OCI-LY1 (cell line): ENCODE results near the gene CHD5.

Source experiments
- H2AFZ ChIP-seq: fragments of 200-600 bp; sonication (generic), shearing (Covaris generic); 2 replicates; pipeline ENCODE4 v1.6.0; 2014; ENCODE audit warnings: antibody characterized with exemption, mild to moderate bottlenecking, low read length
- H3F3A ChIP-seq: fragments of 200-600 bp; sonication (generic), shearing (Covaris generic); 2 replicates; pipeline ENCODE4 v1.6.0; 2014; ENCODE audit warnings: mild to moderate bottlenecking, antibody characterized with exemption, low read length, moderate library complexity; ENCODE audit not compliant: insufficient read depth
- H3K27ac ChIP-seq: fragments of 200-600 bp; sonication (generic); 2 replicates; pipeline ENCODE4 v1.5.1; 2014; ENCODE audit warnings: low read length, mixed run types, mild to moderate bottlenecking, low read depth; ENCODE audit not compliant: poor library complexity, severe bottlenecking
- H3K27me3 ChIP-seq: fragments of 200-600 bp; sonication (generic); 2 replicates; pipeline ENCODE4 v1.6.0; 2014; ENCODE audit warnings: antibody characterized with exemption, mild to moderate bottlenecking, low read length, moderate library complexity; ENCODE audit not compliant: insufficient read depth
- H3K36me3 ChIP-seq: fragments of 200-600 bp; sonication (generic); 2 replicates; pipeline ENCODE4 v1.6.1; 2014; ENCODE audit warnings: mild to moderate bottlenecking, antibody characterized with exemption, low read length, moderate library complexity, mixed read lengths; ENCODE audit not compliant: insufficient read depth
- H3K4me1 ChIP-seq: fragments of 200-600 bp; sonication (generic); 2 replicates; pipeline ENCODE4 v1.5.1; 2014; ENCODE audit warnings: mild to moderate bottlenecking, low read length, moderate library complexity; ENCODE audit not compliant: insufficient read depth, severe bottlenecking
- H3K4me2 ChIP-seq: fragments of 200-600 bp; sonication (generic), shearing (Covaris generic); 2 replicates; pipeline ENCODE4 v1.6.1; 2014; ENCODE audit warnings: low read length
- H3K4me3 ChIP-seq: fragments of 200-600 bp; sonication (generic); 2 replicates; pipeline ENCODE4 v1.5.1; 2014; ENCODE audit warnings: low read length, low read depth, mild to moderate bottlenecking, mixed read lengths; ENCODE audit not compliant: poor library complexity, severe bottlenecking
- H3K79me2 ChIP-seq: fragments of 200-600 bp; shearing (Covaris generic); 2 replicates; pipeline ENCODE4 v1.6.1; 2016; ENCODE audit warnings: mixed run types, low read length, mixed read lengths; ENCODE audit not compliant: insufficient read depth
- H3K9ac ChIP-seq: fragments of 200-600 bp; sonication (generic), shearing (Covaris generic); 2 replicates; pipeline ENCODE4 v1.6.1; 2014; ENCODE audit warnings: mild to moderate bottlenecking, low read length, mixed read lengths
- H3K9me2 ChIP-seq: fragments of 200-600 bp; sonication (generic), shearing (Covaris generic); 2 replicates; pipeline ENCODE4 v1.6.1; 2014; ENCODE audit warnings: low read depth, mild to moderate bottlenecking, low read length, mixed read lengths
- H3K9me3 ChIP-seq: fragments of 200-600 bp; shearing (Covaris generic); 2 replicates; pipeline ENCODE4 v1.6.1; 2014; ENCODE audit warnings: low read length, mixed read lengths
- H4K20me1 ChIP-seq: fragments of 200-600 bp; sonication (generic), shearing (Covaris generic); 2 replicates; pipeline ENCODE4 v1.6.0; 2016; ENCODE audit warnings: mild to moderate bottlenecking, low read length; ENCODE audit not compliant: insufficient read depth
- EZH2 ChIP-seq: fragments of 200-600 bp; sonication (generic), shearing (Covaris generic); IDR thresholded peaks from 2 replicates; pipeline ENCODE4 v1.8.0; 2017; ENCODE audit warnings: borderline replicate concordance, mixed run types, mild to moderate bottlenecking, antibody characterized with exemption, low read length, moderate library complexity, mixed read lengths
- TF ChIP-seq, protein P1 (sequence below): fragments of 200-600 bp; sonication (generic), shearing (Covaris generic); IDR thresholded peaks from 2 replicates; pipeline ENCODE4 v1.5.1; 2017; ENCODE audit warnings: mild to moderate bottlenecking, antibody characterized with exemption, low read length, moderate library complexity, mixed read lengths

The CHD5 gene

DNA sequence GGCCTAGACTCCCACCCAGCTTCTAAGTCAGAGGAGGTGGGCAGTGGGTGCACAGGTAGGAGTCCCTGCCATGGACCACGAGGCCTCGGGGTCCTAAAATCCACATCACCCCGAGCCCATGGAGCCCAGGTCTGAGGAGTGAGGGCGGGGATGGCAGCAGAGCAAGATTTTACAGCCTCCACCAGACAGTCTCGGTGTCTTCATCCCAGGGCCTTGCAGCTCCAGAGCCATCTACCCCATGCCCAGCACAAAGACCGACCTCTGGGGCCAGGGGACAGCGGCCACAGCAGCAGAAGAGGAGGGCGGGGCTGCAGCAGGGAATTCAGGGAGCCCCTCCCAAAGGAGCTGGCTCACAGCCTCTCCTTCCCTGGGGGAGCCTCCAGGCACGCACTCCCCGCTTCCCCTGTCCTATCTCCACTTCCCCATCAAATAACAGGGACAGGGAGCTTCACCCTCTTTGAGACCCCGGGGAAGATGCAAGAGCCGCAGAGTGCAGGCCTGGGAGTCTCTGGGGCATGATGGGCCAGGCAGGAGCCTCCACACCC lies 14.6 kb downstream of the CHD5 start:
- Histone ChIP-seq H3K27ac (no peak overlapping the region), H3K9me2 (no peaks in the 10 kb centered on the region), H4K20me1 (no peaks in the 10 kb centered on the region), H2AFZ (no peak overlapping the region), H3K9ac (no peak overlapping the region), H3K4me3 (no peak overlapping the region), H3K36me3 (no peaks in the 10 kb centered on the region), H3K4me2 (no peak overlapping the region), H3K27me3 (peaks cover 23% of the 10 kb centered on the region), H3K79me2 (no peaks in the 10 kb centered on the region), H3F3A (no peaks in the 10 kb centered on the region), H3K4me1 (no peaks in the 10 kb centered on the region), H3K9me3 (no peaks in the 10 kb centered on the region)
- TF ChIP-seq, protein P1, sequence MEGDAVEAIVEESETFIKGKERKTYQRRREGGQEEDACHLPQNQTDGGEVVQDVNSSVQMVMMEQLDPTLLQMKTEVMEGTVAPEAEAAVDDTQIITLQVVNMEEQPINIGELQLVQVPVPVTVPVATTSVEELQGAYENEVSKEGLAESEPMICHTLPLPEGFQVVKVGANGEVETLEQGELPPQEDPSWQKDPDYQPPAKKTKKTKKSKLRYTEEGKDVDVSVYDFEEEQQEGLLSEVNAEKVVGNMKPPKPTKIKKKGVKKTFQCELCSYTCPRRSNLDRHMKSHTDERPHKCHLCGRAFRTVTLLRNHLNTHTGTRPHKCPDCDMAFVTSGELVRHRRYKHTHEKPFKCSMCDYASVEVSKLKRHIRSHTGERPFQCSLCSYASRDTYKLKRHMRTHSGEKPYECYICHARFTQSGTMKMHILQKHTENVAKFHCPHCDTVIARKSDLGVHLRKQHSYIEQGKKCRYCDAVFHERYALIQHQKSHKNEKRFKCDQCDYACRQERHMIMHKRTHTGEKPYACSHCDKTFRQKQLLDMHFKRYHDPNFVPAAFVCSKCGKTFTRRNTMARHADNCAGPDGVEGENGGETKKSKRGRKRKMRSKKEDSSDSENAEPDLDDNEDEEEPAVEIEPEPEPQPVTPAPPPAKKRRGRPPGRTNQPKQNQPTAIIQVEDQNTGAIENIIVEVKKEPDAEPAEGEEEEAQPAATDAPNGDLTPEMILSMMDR = no peak
- no peak for TF ChIP-seq EZH2

DNA sequence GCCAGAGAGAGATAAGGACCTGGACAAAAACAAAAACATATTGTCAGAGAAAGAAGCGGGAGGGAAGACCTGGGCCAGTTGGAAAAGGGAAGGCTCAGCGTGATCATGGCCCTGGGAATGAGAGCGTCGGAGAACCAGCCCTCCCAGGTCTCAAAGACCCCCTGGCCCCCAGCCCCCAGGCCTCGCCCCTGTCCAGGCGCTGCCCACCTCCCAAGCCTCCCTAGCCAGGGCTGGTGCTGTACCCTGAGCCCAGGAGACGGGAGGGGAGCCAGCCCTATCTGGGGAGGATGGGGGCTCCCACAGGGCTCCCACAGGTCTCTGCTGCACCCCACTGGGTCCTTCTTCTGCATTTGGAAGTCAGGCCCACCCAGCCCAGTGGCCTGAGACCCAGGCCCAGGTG lies 15.1 kb downstream of the CHD5 start:
- H3K9ac ChIP-seq = no peak overlapping the region
- H3K27ac ChIP-seq = no peak overlapping the region
- no peak overlapping the region for H3K4me3 ChIP-seq
- H3K4me1 ChIP-seq = no peaks in the 10 kb centered on the region
- H3K27me3 ChIP-seq = peaks cover 23% of the 10 kb centered on the region
- H3K4me2 ChIP-seq = no peak overlapping the region
- no peaks in the 10 kb centered on the region for H3K9me2 ChIP-seq
- TF ChIP-seq, protein P1 = no peak
- no peak for TF ChIP-seq EZH2
- H4K20me1 ChIP-seq = no peaks in the 10 kb centered on the region
- no peaks in the 10 kb centered on the region for H3K36me3 ChIP-seq
- H2AFZ ChIP-seq = no peak overlapping the region
- no peaks in the 10 kb centered on the region for H3F3A ChIP-seq
- H3K79me2 ChIP-seq = no peaks in the 10 kb centered on the region
- H3K9me3 ChIP-seq = no peaks in the 10 kb centered on the region

DNA sequence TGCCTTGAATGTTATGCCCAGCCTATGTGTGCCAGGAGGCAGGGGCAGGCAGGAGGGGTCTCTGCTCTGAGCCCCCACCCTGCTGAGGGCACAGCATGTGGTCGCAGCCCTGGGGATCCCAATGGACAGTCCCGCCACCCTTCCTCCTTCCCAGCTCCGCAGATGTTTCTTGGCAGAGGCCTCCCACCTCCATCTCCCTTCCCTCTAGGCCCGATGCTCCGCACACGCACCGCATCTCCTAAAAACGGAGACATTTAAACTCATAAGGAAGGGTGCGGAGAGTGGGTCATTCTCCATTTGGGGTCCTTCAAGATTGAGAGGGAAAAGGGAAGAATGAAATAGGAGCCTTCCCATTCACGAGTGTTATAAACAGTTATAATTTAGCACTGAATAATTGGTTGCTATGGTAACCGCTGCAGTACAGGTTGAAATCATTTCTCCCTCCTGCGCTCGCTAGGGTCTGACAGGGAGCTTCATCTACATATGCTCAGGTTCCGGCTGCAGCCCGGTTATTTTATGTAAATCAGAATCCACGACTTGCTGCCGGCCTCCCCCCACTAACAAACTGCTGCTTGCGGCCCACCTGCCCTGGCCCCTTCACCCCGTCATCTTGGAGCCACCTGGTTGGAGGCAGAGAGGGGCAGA lies 16.0 kb downstream of the CHD5 start:
- TF ChIP-seq, protein P1 = no peak
- TF ChIP-seq EZH2 = no peak
- Histone ChIP-seq H3K27ac (no peak overlapping the region), H3K36me3 (no peaks in the 10 kb centered on the region), H2AFZ (no peak overlapping the region), H3K9me2 (no peaks in the 10 kb centered on the region), H3F3A (no peaks in the 10 kb centered on the region), H4K20me1 (no peaks in the 10 kb centered on the region), H3K4me3 (no peak overlapping the region), H3K27me3 (peaks cover 23% of the 10 kb centered on the region), H3K9ac (no peak overlapping the region), H3K4me1 (no peaks in the 10 kb centered on the region), H3K9me3 (no peaks in the 10 kb centered on the region), H3K79me2 (no peaks in the 10 kb centered on the region), H3K4me2 (no peak overlapping the region)
